Measurements from ENCODE around the gene LHX1. TPM values are rescaled to one million over a fixed set of nuclear protein-coding genes. Genes with fewer than 3 reads are reported as not detected.

Gene LHX1
- total and polyA plus RNA-seq, 10 of the 15 experiments (the other 5 are each of a cell fraction or from before 2014, with no cell fraction given) = not detected

GRCh38 chr17:36972905-36973304, 35.6 kb downstream of the LHX1 start:
- H3K79me2 ChIP-seq (ENCODE audit: control insufficient read depth, insufficient read depth, low read length) = peaks cover 11% of the 10 kb centered on the region
- no TSS peak for BruUV-seq (replicated peaks)
- no peak overlapping the region for H3K27ac ChIP-seq (ENCODE audit: control insufficient read depth, insufficient read depth)
- H3K9ac ChIP-seq (ENCODE audit: control insufficient read depth, insufficient read depth, low read length) = no peak overlapping the region
- SMC1A ChIA-PET (ENCODE audit: uncharacterized antibody, unreplicated experiment) = interaction anchor here (1.0 kb wide), 1 partner anchor 220 kb away, joined by 3 read pairs; no protein-coding TSS in a partner anchor
- no peak for DNase-seq (ENCODE audit: low read depth, low spot score)
- no peak overlapping the region for H3K4me2 ChIP-seq (ENCODE audit: control insufficient read depth, insufficient read depth)
- CTCF ChIA-PET = no interaction called here
- no peak overlapping the region for H3K4me3 ChIP-seq
- H3K36me3 ChIP-seq (ENCODE audit: control insufficient read depth in 2 of 2, insufficient read depth in 2 of 2, low read length in 1 of 2) = peaks cover 0 to 4% of the 10 kb centered on the region in 2 experiments; a peak in 2 of 4 replicates
- RAD21 ChIA-PET (ENCODE audit: unreplicated experiment) = no interaction called here
- in situ Hi-C loops (cut with MboI) = no loop called here
- WGBS (ENCODE audit: insufficient coverage, insufficient replicate concordance, low lambda C conversion rate, missing lambda C conversion rate) = 100% methylated on average over 1 of the region's 1 CpG
- no peaks in the 10 kb centered on the region for H3K27me3 ChIP-seq (replicated peaks in 1 of 2; ENCODE audit: control insufficient read depth in 2 of 2, insufficient read depth in 2 of 2, low read length in 1 of 2)
- H4K20me1 ChIP-seq (ENCODE audit: control insufficient read depth, insufficient read depth) = no peaks in the 10 kb centered on the region
- POLR2A ChIA-PET = no interaction called here
- intact Hi-C loops (cut with micrococcal nuclease; ENCODE audit: unreplicated experiment) = no loop called here
- TF ChIP-seq, protein P1, sequence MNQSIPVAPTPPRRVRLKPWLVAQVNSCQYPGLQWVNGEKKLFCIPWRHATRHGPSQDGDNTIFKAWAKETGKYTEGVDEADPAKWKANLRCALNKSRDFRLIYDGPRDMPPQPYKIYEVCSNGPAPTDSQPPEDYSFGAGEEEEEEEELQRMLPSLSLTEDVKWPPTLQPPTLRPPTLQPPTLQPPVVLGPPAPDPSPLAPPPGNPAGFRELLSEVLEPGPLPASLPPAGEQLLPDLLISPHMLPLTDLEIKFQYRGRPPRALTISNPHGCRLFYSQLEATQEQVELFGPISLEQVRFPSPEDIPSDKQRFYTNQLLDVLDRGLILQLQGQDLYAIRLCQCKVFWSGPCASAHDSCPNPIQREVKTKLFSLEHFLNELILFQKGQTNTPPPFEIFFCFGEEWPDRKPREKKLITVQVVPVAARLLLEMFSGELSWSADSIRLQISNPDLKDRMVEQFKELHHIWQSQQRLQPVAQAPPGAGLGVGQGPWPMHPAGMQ (IDR thresholded peaks at IDR 0.05; ENCODE audit: borderline replicate concordance) = no peak
- TF ChIP-seq FOS (IDR thresholded peaks at IDR 0.05; ENCODE audit: borderline replicate concordance, extremely low read depth, insufficient read length) = no peak
- no peak for TF ChIP-seq SMAD5 (IDR thresholded peaks at IDR 0.05; ENCODE audit: low read depth)
- no peak for TF ChIP-seq MXI1 (IDR thresholded peaks at IDR 0.05; ENCODE audit: low read depth, low read length)
- no peak for TF ChIP-seq CEBPB (IDR thresholded peaks at IDR 0.05; ENCODE audit: borderline replicate concordance in 1 of 2, low read depth in 2 of 2, low read length in 2 of 2)
- no peak for TF ChIP-seq ESRRA (IDR thresholded peaks at IDR 0.05; ENCODE audit: low read length)
- no peak overlapping the region for H2AFZ ChIP-seq (ENCODE audit: control insufficient read depth, low read depth, low read length)
- ATAC-seq = no peak
- H3K9me3 ChIP-seq (replicated peaks; ENCODE audit: control insufficient read depth, insufficient read depth, low read length) = no peaks in the 10 kb centered on the region
- no peak for FAIRE-seq
- no peaks in the 10 kb centered on the region for H3K4me1 ChIP-seq (ENCODE audit: control insufficient read depth, insufficient read depth, low read length)

Measured in GM12878 (cell line).